ENCODE measurements around the gene CLMN. TPM values are rescaled to one million over a fixed set of nuclear protein-coding genes. Genes with fewer than 3 reads are reported as not detected.

The CLMN gene
- total RNA-seq, 1 donor from 2014 or later, result 25.3 TPM

DNA sequence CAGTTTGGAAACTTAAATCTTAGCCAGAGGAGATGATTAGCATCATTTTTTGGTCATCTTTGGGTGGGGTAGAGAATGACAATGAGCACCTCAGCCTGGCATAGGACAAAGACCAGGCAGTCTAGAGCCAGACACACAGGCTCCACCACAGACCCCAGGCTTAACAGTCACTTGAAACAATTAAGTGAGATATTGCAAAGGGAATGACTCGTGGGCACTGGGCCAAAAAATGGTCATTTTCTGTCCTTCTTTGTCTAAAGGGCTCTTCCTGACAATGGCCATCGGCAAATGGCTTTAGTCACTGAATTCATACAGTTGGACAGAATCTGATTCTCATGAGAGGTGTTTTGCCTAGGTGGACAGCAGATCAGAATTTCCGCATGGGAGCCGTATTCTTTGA lies 84.4 kb downstream of the CLMN start:
- no peaks in the 10 kb centered on the region for H3K4me1 Mint-ChIP-seq (ENCODE audit: low read depth)

DNA sequence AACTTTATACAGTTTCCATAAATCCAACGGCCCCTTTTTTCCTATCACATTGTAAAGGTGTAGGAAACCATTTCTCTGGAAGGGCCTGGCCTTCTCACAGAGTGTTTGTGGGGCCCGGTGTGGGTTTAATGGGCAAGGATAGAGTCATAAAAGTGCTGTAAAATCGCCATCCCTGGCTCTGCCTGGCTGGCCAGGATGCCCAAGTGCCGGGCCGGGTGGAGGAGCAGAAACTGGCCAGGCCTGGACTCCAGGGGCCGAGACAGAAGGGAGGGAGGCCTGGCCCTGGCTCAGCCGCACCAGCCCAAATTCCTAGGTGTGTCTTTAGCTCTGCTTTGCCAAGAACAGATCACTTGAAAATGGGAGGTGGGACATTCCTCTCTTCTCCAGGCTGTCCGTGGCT lies 85.3 kb downstream of the CLMN start:
- Mint-ChIP-seq H3K9me3 (ENCODE audit: low read depth) (no peaks in the 10 kb centered on the region), H3K27me3 (no peaks in the 10 kb centered on the region), H3K36me3 (ENCODE audit: insufficient read depth) (peaks cover 2% of the 10 kb centered on the region), H3K4me3 (ENCODE audit: low read depth) (no peak overlapping the region), H3K4me1 (ENCODE audit: low read depth) (no peaks in the 10 kb centered on the region), H3K27ac (no peak overlapping the region)
- TF ChIP-seq, protein P1, sequence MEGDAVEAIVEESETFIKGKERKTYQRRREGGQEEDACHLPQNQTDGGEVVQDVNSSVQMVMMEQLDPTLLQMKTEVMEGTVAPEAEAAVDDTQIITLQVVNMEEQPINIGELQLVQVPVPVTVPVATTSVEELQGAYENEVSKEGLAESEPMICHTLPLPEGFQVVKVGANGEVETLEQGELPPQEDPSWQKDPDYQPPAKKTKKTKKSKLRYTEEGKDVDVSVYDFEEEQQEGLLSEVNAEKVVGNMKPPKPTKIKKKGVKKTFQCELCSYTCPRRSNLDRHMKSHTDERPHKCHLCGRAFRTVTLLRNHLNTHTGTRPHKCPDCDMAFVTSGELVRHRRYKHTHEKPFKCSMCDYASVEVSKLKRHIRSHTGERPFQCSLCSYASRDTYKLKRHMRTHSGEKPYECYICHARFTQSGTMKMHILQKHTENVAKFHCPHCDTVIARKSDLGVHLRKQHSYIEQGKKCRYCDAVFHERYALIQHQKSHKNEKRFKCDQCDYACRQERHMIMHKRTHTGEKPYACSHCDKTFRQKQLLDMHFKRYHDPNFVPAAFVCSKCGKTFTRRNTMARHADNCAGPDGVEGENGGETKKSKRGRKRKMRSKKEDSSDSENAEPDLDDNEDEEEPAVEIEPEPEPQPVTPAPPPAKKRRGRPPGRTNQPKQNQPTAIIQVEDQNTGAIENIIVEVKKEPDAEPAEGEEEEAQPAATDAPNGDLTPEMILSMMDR (IDR thresholded peaks at IDR 0.05; ENCODE audit: unreplicated experiment), result no peak
- no peak for DNase-seq (ENCODE audit: low spot score, unreplicated experiment)

More for the DNA sequence above, 84.4 kb downstream of the CLMN start:
- DNase-seq (ENCODE audit: low spot score, unreplicated experiment), result no peak
- Mint-ChIP-seq H3K27ac (no peak overlapping the region), H3K4me3 (ENCODE audit: low read depth) (no peak overlapping the region), H3K36me3 (ENCODE audit: insufficient read depth) (peaks cover 2% of the 10 kb centered on the region), H3K9me3 (ENCODE audit: low read depth) (no peaks in the 10 kb centered on the region), H3K27me3 (no peaks in the 10 kb centered on the region)
- TF ChIP-seq, protein P1 (IDR thresholded peaks at IDR 0.05; ENCODE audit: unreplicated experiment), result no peak

DNA sequence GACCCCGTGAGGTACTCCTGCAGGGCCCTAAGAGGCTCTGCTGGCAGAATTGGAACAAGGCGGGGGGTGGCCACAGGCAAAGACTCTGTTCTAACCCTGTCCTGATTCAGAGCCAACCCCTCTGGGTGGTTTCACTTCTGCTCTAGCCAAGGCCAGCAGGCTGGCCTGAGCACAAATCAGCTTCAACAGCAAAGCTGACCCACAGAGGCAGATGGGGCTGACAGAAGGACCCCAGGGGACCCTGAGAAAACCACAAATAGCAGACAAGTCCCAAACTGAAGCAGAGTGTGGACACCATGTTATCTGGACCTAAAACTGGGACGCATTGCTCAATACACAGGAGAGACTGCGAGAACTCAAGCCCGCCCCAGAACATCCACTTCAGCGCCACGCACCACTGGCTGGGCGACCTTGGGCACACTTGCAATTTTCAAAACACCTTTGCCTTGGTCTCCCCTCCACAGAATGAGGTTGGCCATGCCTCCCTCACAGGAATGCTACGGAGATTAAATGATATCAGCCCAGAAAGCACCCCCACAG lies 85.9 kb downstream of the CLMN start:
- Mint-ChIP-seq H3K36me3 (ENCODE audit: insufficient read depth) (no peaks in the 10 kb centered on the region), H3K27me3 (no peaks in the 10 kb centered on the region), H3K27ac (no peak overlapping the region), H3K4me1 (ENCODE audit: low read depth) (no peaks in the 10 kb centered on the region), H3K4me3 (ENCODE audit: low read depth) (no peak overlapping the region), H3K9me3 (ENCODE audit: low read depth) (no peaks in the 10 kb centered on the region)
- TF ChIP-seq, protein P1 (IDR thresholded peaks at IDR 0.05; ENCODE audit: unreplicated experiment), result no peak
- no peak for DNase-seq (ENCODE audit: low spot score, unreplicated experiment)

DNA sequence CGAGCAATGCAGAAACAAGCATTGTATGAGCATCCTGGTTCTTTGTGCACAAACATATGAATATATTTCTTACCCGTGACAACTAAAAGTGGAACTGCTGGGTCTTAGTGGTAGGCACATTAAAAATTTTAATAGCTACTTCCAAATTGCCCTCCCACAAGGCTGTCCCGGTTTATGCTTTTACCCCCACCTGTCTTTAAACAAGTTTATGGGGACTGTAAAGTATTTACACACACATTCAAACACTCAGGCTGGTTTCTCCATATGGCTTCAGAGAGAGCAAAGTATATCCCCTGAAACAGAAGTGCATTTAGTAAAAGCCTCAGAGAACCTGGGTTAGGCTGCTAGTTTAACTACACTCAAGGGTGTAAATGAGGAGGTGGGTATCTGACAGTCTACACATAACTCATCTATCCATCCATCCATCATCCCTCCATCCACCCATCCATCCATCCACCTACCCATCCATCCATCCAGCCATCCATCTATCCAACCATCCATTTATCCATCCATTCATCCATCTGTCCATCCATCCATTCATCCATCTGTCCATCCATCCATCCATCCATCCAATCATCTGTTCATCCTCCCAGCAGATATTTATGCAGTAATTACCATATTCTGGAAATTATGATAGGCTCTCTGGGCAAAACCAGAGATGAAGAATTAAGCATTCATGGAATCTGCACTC lies 86.7 kb downstream of the CLMN start:
- TF ChIP-seq, protein P1 (IDR thresholded peaks at IDR 0.05; ENCODE audit: unreplicated experiment), result no peak
- Mint-ChIP-seq H3K4me1 (ENCODE audit: low read depth) (no peaks in the 10 kb centered on the region), H3K27ac (no peak overlapping the region)

DNA sequence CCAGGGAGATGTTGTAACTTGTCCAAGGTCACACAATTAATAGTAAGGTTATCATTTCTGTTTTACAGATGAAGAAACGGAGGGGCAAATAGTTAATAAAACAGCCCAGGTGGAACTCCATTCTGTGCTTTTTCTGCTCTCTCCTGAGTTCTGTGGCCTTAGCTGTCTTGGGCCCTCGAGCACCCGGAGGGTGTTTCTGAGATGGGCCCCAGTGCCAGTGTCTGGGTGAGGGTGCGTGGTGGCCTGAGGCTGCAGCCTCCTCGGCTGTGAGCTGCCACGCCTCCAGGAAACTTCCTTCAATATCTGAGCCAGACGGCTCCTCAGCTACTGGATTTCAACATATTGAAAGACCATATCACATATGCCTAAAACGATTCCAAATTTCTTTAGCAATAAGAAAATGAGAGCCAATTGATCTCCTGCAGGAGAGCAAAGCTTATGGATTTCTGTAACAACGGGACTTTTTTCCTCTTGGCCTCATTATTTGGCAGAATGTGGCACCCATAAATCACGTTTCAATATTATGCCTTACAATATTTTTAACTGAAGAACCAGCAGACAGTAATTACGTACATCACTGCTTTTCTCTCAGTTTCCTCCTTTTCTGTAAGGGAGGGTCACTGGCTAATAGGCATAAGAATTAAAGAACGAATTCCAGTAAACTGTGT lies 87.6 kb downstream of the CLMN start:
- TF ChIP-seq, protein P1 (IDR thresholded peaks at IDR 0.05; ENCODE audit: unreplicated experiment), result no peak
- no peak overlapping the region for H3K4me3 Mint-ChIP-seq (ENCODE audit: low read depth)

More for the DNA sequence above, 86.7 kb downstream of the CLMN start:
- no peaks in the 10 kb centered on the region for H3K9me3 Mint-ChIP-seq (ENCODE audit: low read depth)
- H3K36me3 Mint-ChIP-seq (ENCODE audit: insufficient read depth), result no peaks in the 10 kb centered on the region
- no peaks in the 10 kb centered on the region for H3K27me3 Mint-ChIP-seq
- no peak overlapping the region for H3K4me3 Mint-ChIP-seq (ENCODE audit: low read depth)
- no peak for DNase-seq (ENCODE audit: low spot score, unreplicated experiment)

More for the DNA sequence above, 87.6 kb downstream of the CLMN start:
- Mint-ChIP-seq H3K27ac (no peak overlapping the region), H3K36me3 (ENCODE audit: insufficient read depth) (no peaks in the 10 kb centered on the region), H3K9me3 (ENCODE audit: low read depth) (no peaks in the 10 kb centered on the region), H3K27me3 (no peaks in the 10 kb centered on the region), H3K4me1 (ENCODE audit: low read depth) (no peaks in the 10 kb centered on the region)
- DNase-seq (ENCODE audit: low spot score, unreplicated experiment), result no peak
